WTC11 (cell line): ENCODE results near the gene CACNA2D3.

Experiments used
- CTCF ChIP-seq: fragments of 200-600 bp; IDR thresholded peaks from 2 replicates; pipeline ENCODE4 v1.8.0; 2022; ENCODE audit warnings: antibody characterized with exemption
- E2F4 ChIP-seq: sonication (generic); formaldehyde crosslinking; IDR thresholded peaks from 2 replicates; pipeline ENCODE4 v1.8.1; 2022; ENCODE audit warnings: low read depth, mild to moderate bottlenecking, moderate library complexity, missing genetic modification reagents, borderline replicate concordance
- ELF4 ChIP-seq: sonication (generic); formaldehyde crosslinking; IDR thresholded peaks from 2 replicates; pipeline ENCODE4 v1.8.1; 2022; ENCODE audit warnings: low read depth, mild to moderate bottlenecking, moderate library complexity, missing genetic modification reagents
- HMGXB4 ChIP-seq: sonication (generic); formaldehyde crosslinking; IDR thresholded peaks from 2 replicates; pipeline ENCODE4 v1.8.1; 2023; ENCODE audit warnings: mild to moderate bottlenecking, moderate library complexity, missing genetic modification reagents
- JUN ChIP-seq: sonication (generic); formaldehyde crosslinking; IDR thresholded peaks from 2 replicates; pipeline ENCODE4 v1.8.0; 2023; ENCODE audit warnings: mild to moderate bottlenecking, missing genetic modification reagents
- NR3C1 ChIP-seq: sonication (generic); formaldehyde crosslinking; conservative IDR thresholded peaks from 2 replicates; pipeline ENCODE4 v1.8.1; 2023; ENCODE audit warnings: low read depth, mild to moderate bottlenecking, missing genetic modification reagents

GRCh38 chr3:54311211-54311747 lies 188.9 kb downstream of the CACNA2D3 start:
- TF ChIP-seq NR3C1 (CRISPR knock-in tag) (no peak), HMGXB4 (CRISPR knock-in tag) (no peak), E2F4 (CRISPR knock-in tag) (no peak), JUN (no peak), ELF4 (no peak), CTCF (no peak)
